OCI-M2 (cell line): ENCODE measurements around the gene TSPAN9.

Experiments
- DNase-seq: peaks from one replicate; lab custom pipeline; 2025; ENCODE audit not compliant: unreplicated experiment; lab: John Stamatoyannopoulos, UW

TSPAN9 gene

DNA sequence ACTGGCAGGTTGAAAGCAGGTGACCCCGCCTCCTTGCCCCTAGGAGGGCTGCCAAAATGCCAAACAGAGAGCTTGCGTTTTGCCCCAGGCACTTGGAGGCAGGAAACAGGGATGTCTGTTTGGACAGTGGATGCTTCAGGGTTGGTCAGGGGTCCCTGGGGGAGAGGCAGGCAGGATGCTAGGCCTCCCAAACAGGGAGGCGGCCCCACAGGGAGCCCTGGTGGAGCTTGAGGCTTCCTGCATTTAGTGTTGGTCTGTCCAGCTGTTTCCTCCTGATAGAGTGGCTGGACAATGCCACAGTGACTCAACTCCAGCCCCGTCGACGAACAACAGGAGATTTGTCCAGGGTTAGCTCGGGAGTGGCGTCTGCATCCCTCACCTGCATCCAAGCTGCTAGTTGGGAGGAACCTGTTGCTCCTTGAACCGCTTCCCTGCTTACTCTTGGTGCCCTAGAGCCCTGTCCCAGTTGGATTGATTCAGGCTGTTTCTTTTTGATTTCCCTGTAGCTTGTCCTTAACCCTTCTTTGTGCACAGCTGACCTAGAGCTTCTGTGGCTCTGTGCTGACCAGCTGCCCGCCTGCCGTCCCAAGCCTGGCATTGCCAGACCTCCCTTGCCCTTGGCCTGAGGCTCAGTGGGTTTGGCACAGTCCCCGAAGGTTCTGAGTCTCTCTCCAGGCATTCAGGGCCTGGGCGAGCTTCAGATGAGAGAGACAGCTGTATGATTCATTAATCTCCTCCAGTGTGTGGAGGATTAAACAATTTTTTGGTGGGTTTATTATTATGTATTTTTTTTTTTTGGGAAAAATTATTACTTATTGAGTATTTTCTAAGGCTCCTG, 45.9 kb downstream of the TSPAN9 start:
- DNase-seq: no peak

DNA sequence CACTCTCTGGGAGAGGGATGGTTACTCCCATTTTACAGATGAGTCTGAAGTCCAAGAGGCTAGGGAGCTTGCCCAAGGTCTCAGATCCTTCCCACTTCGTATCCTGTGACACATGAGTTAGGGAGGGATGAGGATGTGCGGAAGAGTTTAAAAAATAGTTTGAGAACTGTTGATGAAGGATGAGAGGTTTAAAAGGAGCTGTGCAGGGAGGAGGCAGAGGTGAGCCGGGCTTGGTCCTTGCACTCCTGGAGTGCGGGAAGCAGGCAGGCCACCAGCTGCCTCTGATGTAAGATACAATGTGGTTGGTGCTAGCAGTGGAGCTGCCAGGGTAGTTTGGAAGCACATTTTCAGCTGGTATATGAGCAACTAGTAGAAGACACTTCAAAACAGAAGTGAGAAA, 46.5 kb downstream of the TSPAN9 start:
- no peak for DNase-seq

GRCh38 chr12:3124917-3125316, 47.7 kb downstream of the TSPAN9 start:
- DNase-seq: no peak

- DNase-seq: no peak
Observed at GRCh38 chr12:3125674-3126073, 48.5 kb downstream of the TSPAN9 start.

GRCh38 chr12:3127832-3128231, 50.7 kb downstream of the TSPAN9 start:
- no peak for DNase-seq

GRCh38 chr12:3128498-3129293, 51.5 kb downstream of the TSPAN9 start:
- DNase-seq: no peak

DNA sequence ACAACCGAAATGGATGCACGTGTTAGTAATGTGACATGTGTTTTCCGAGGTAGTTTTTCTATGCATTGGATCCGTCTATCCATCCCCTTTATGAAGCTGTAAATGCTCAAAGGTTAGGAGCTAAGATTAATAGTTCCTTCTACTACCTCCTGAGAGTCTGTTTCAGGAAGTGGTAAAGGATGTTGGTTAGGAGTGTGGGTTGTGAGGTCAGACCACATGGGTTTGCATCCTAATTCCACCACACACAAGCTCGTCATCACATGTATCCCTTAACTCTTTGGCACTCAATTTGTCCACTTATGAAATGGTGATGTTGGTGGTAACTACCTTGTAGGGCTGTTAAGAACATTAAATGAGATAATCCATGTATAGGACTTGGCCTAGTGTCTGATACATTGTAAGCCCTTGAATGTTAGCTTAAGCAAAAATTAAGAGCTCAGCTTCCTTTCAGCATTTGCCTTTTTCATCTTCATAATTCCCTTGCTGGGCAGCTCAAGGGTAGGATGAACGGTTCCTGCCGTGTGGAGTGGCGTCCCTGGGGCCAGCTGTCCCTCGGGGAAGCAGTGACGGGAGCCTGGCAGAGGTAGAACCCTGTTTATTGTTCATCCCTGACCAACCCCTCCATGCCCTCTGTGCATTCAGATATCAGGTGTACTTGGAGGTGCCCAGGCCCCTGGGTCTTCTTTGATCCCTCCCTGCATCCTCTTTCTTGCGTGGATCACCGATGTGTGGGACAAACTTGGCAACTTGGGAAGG, 52.3 kb downstream of the TSPAN9 start:
- no peak for DNase-seq

DNA sequence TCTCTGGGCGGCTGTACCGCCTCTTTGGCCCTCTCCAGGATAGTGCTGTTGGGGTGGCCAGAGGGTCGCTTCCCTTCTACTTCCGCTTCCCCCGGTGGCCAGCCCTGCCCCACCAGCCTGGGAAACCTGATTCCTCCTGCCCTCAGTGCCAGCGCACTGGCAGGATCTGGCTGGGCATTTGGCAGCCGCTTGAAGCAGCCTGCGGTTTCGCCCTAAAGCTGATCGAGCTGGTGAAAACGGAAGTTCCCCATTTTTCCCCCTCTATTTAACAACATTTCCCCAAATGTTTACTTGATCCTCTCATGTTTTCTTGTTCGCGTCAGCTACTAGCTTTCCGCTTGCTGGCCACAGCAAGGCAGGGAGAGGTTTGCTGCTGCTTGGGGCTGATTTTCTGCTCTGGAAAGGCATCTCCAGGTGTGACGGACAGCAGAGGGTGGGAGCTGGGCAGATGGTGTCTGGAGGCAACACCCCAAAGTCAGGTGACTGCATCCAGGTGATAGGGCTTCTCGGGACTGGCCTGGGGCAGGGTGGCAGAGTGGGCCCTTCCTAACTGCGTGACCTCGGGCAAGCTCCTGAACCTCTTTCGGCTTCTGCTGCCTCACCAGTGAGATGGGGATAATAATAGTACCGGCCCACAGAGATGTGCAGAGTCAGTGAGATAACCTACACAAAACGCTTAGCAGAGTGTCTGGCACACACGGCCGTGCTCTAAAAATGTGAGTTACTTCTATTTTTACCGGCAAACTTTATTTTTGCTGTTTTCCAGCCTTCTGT, 53.1 kb downstream of the TSPAN9 start:
- no peak for DNase-seq

DNA sequence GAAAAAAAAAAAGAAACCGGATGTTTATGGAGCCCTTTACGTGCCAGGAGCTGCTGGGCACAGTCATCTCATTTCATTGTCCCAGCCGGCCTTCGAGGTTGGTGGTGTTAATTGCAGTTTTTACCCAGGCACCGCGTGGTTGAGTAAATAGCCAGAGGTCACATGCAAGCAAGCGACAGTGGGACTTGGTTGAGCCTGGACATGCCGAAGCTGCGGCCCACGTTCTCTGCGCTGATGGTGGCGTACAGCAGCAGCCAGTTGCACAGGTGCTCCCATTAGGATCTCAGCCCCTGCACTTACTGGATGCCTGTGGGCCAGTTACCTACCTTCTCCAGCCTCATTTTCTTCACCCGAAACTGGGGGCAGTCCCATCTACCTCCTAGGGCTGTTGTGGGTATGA, 54.0 kb downstream of the TSPAN9 start:
- no peak for DNase-seq

- no peak for DNase-seq
Observed at GRCh38 chr12:3132636-3133404, 55.6 kb downstream of the TSPAN9 start.

DNA sequence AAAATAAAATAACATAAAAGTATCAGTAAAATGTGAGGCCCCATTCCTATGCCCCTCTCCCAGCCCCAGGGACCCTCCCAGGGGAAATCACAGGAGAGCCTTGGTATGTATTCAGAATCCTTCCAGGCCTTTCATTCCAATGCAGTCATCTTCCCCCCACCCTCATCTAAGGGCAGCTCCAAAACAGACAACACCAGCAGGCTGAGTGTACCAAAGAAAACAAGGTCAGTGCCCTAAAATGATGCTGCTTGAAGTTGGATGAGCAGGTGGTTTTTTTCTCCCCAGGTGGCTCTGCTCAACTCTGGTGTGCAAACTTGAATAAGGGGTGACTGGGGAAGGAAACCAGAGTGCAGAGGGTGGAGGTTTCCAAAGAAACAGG, 56.2 kb downstream of the TSPAN9 start:
- no peak for DNase-seq

GRCh38 chr12:3134126-3134525, 56.9 kb downstream of the TSPAN9 start:
- no peak for DNase-seq

- no peak for DNase-seq
Observed at GRCh38 chr12:3134526-3135135, 57.5 kb downstream of the TSPAN9 start.

GRCh38 chr12:3135522-3136461, 58.6 kb downstream of the TSPAN9 start:
- no peak for DNase-seq

DNA sequence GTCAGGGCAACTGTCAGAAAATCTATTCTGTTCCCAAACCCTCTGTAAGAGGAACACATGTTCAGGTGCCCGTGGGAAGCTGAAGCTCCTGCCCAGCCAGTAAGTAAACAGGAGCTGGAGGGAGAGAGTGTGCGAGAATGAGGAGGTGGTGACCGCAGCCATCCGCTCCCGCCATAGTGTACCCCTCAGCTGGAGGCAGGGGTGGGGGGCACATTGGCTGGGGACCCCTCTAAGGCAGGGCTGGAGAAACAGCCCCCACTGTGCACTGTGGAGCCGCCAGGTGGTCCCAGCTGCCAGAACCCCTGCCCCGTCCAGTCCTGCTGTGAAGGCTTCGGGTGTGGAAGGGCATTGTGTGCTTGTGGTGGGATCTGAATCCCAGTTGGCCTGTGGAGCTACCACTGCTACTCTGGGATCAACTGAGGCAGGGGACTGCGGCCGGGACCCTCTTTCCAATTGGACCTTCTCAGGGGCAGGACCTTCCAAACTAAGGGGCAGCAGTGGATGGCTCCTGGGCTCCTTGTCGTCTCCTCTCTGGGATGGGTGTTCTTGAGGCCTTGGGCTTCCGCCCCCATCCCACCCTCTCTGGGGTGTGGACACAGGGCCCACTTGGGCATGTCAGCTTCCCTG, 59.6 kb downstream of the TSPAN9 start:
- DNase-seq: no peak

- DNase-seq: no peak
Observed at GRCh38 chr12:3137268-3137781, 60.1 kb downstream of the TSPAN9 start.

DNA sequence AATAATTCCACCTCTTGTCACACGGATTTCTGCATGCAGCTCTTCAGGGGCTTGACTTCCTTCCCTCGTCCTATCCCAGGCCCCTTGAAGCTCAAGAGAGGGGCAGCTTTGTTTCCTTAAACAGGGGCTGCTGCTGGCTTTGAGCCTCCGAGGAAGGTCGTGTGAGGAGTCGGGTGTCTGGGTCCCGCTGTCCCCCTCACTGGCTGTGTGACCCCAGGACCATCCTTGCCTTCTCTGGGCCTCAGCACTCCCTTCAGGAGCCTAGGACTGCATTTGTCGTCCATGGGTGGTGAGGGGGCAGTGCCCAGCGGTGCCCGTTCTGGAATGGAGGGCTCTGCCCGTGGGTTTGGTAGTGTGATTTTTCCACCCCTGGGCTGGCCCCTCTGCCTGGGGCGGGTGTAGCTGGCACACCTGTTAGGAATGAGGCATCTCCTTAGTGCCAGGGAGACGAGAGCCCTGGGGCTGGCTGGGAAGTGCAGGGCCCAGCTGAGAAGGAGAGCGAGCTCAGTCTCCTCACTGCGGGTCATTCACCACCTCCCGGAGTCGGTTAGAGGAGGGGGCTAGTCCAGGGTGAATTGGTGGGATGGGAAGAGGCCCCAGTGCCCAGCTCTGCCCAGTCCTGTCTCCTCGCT, 60.8 kb downstream of the TSPAN9 start:
- no peak for DNase-seq
